Measurements from ENCODE around the gene CA10. TPM values are rescaled to one million over a fixed set of nuclear protein-coding genes. Genes with fewer than 3 reads are reported as not detected.

The CA10 gene
- total RNA-seq, 1 donor = not detected

DNA sequence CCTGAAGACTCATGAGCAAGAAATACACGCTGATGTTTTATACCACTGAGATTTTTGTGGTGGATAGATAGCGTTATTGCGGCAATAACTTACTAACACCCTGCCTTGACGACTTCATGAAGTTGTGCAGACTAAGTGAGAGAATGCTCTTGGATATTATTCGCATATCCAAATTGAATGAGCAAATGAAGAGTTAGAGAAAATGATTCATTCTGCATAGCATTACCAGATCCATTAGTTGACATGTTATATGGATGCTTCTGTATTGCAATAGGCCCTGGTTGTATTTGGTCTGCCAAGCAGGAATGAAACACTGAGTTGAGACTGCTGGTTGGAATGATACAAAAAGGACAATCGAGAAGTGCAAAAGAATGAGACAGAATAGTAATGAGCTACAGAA is 247.3 kb downstream of the CA10 start:
- DNase-seq (ENCODE audit: low read depth) = no peak
- TF ChIP-seq, protein P1, sequence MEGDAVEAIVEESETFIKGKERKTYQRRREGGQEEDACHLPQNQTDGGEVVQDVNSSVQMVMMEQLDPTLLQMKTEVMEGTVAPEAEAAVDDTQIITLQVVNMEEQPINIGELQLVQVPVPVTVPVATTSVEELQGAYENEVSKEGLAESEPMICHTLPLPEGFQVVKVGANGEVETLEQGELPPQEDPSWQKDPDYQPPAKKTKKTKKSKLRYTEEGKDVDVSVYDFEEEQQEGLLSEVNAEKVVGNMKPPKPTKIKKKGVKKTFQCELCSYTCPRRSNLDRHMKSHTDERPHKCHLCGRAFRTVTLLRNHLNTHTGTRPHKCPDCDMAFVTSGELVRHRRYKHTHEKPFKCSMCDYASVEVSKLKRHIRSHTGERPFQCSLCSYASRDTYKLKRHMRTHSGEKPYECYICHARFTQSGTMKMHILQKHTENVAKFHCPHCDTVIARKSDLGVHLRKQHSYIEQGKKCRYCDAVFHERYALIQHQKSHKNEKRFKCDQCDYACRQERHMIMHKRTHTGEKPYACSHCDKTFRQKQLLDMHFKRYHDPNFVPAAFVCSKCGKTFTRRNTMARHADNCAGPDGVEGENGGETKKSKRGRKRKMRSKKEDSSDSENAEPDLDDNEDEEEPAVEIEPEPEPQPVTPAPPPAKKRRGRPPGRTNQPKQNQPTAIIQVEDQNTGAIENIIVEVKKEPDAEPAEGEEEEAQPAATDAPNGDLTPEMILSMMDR (IDR thresholded peaks at IDR 0.05; ENCODE audit: insufficient read depth, low read depth, low read length) = no peak
- no peak overlapping the region for H3K4me3 ChIP-seq (ENCODE audit: low read depth, low read length)

- no peak overlapping the region for H3K4me3 ChIP-seq (ENCODE audit: low read depth, low read length)
- no peak for DNase-seq (ENCODE audit: low read depth)
- TF ChIP-seq, protein P1 (IDR thresholded peaks at IDR 0.05; ENCODE audit: insufficient read depth, low read depth, low read length) = no peak
These were observed 248.5 kb downstream of the CA10 start for GRCh38 chr17:51909971-51910370.

- no peak for DNase-seq (ENCODE audit: low read depth)
- TF ChIP-seq, protein P1 (IDR thresholded peaks at IDR 0.05; ENCODE audit: insufficient read depth, low read depth, low read length) = no peak
- no peak overlapping the region for H3K4me3 ChIP-seq (ENCODE audit: low read depth, low read length)
These were observed 249.5 kb downstream of the CA10 start for GRCh38 chr17:51908841-51909537.

GRCh38 chr17:51907041-51907440 is 251.5 kb downstream of the CA10 start:
- no peak overlapping the region for H3K4me3 ChIP-seq (ENCODE audit: low read depth, low read length)
- DNase-seq (ENCODE audit: low read depth) = no peak
- TF ChIP-seq, protein P1 (IDR thresholded peaks at IDR 0.05; ENCODE audit: insufficient read depth, low read depth, low read length) = no peak

GRCh38 chr17:51904379-51904778 is 254.1 kb downstream of the CA10 start:
- DNase-seq (ENCODE audit: low read depth) = no peak
- H3K4me3 ChIP-seq (ENCODE audit: low read depth, low read length) = no peak overlapping the region
- TF ChIP-seq, protein P1 (IDR thresholded peaks at IDR 0.05; ENCODE audit: insufficient read depth, low read depth, low read length) = no peak

DNA sequence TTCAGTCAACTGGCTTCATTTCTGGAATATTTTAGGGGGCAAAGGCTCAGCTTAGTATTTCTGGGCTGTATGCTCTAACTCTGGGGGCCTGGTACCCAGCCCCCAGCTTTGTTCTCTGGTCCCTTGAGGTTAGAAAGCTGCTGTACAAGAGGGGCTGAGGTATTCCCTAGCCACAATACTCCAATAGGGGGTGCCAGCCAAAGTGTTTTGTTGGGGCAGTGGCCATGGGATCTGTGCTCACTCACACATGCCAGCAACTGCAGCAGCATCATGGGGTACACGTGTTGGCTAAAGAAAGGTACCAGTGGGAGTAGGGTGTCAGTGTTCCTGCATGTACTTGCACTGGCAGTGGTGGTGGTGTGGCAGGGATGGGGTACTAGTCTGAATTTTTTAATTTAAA is 257.3 kb downstream of the CA10 start:
- TF ChIP-seq, protein P1 (IDR thresholded peaks at IDR 0.05; ENCODE audit: insufficient read depth, low read depth, low read length) = no peak
- DNase-seq (ENCODE audit: low read depth) = no peak
- H3K4me3 ChIP-seq (ENCODE audit: low read depth, low read length) = no peak overlapping the region

DNA sequence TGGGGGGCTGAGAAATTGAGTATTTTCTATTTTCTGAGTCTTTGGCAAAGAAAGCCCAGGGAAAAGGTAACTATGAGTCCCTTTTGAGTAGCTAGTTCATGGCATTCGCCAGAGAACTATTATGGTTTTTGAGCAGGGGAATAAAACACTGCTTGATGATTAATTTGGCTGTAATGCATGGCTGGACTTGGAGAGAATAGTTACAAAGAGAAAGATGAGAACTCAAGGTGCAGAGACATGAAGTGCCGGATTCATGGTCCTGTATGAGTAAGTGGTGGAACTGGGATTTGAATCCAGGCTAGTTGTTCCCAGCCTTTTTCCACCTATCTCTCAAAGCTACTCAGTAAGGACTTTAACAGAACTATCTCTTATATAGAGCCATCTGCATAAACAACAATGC is 266.6 kb downstream of the CA10 start:
- DNase-seq (ENCODE audit: low read depth) = no peak
- TF ChIP-seq, protein P1 (IDR thresholded peaks at IDR 0.05; ENCODE audit: insufficient read depth, low read depth, low read length) = no peak
- H3K4me3 ChIP-seq (ENCODE audit: low read depth, low read length) = no peak overlapping the region
